Brain microvascular endothelial cell (primary cell): ENCODE results near the gene CFAP97D1.

Source experiments
- DNase-seq: peaks from one replicate; pipeline ENCODE4 v3.0.0-alpha.2; 2020
- H3K27ac ChIP-seq: fragments of 250-450 bp; sonication (Bioruptor Pico); 2 replicates; pipeline ENCODE4 v1.5.1; 2020; ENCODE audit warnings: mild to moderate bottlenecking, moderate library complexity
- H3K27me3 ChIP-seq: fragments of 250-450 bp; sonication (Bioruptor Pico); replicated peaks from 2 replicates; pipeline ENCODE4 v1.5.1; 2020; ENCODE audit warnings: mild to moderate bottlenecking
- H3K36me3 ChIP-seq: fragments of 250-450 bp; sonication (Bioruptor Pico); replicated peaks from 2 replicates; pipeline ENCODE4 v1.5.1; 2020; ENCODE audit warnings: mild to moderate bottlenecking
- H3K4me3 ChIP-seq: 2 replicates; pipeline ENCODE4 v1.5.1; 2011; ENCODE audit warnings: low read depth, mild to moderate bottlenecking, control low read depth, low read length, moderate library complexity
- in situ Hi-C: cut with HindIII; loops from 2 replicates; pipeline ENCODE4 v1.10.0; 2017; ENCODE audit warnings: low sequenced_read_pairs, low pct_ligation_motif_present
- TF ChIP-seq, protein P1 (sequence below): IDR thresholded peaks from 2 replicates; pipeline ENCODE4 v1.5.1; 2011; ENCODE audit warnings: low read depth, mild to moderate bottlenecking, moderate library complexity, low read length, control low read depth, inconsistent platforms; ENCODE audit errors: missing control alignments

Gene CFAP97D1

DNA sequence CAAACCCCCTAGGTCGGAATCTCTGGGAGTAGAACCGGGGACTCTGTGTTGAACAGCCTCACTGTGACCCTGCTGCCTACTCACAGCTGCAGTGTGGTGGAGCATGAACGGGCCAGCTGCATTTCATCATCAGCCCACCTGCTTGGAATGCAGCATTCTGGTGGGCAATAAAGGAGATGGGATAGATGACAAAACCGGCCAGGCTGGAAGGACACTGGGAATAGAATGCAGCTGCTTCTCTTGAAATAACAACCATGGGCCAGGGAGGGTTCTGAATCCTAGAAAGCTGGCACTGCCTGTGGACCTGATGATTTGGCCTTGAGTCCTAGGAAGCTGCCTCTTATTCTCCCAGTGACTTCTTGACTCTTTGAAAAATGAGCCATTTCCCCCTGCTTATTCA is 23.5 kb downstream of the CFAP97D1 start:
- in situ Hi-C loops, result no loop called here
- no peaks in the 10 kb centered on the region for H3K27me3 ChIP-seq
- no peak for DNase-seq
- peaks cover 9% of the 10 kb centered on the region for H3K36me3 ChIP-seq
- no peak overlapping the region for H3K27ac ChIP-seq
- H3K4me3 ChIP-seq, result no peak overlapping the region
- TF ChIP-seq, protein P1, sequence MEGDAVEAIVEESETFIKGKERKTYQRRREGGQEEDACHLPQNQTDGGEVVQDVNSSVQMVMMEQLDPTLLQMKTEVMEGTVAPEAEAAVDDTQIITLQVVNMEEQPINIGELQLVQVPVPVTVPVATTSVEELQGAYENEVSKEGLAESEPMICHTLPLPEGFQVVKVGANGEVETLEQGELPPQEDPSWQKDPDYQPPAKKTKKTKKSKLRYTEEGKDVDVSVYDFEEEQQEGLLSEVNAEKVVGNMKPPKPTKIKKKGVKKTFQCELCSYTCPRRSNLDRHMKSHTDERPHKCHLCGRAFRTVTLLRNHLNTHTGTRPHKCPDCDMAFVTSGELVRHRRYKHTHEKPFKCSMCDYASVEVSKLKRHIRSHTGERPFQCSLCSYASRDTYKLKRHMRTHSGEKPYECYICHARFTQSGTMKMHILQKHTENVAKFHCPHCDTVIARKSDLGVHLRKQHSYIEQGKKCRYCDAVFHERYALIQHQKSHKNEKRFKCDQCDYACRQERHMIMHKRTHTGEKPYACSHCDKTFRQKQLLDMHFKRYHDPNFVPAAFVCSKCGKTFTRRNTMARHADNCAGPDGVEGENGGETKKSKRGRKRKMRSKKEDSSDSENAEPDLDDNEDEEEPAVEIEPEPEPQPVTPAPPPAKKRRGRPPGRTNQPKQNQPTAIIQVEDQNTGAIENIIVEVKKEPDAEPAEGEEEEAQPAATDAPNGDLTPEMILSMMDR, result no peak

DNA sequence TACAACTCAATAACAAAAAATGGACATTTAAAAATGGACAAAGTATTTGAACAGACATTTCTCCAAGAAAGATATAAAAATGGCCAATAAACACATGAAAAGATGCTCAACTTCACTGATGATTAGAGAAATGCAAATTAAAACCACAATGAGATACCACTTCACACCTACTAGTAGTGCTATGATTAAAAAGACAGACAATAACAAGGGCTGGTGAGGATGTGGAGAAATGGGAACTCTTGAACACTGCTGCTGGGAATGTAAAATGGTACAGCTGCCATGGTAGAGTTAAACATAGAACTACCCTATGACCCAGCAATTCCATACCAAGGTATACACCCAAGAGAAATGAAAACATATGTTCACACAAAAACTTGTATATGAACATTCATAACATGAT is 24.9 kb downstream of the CFAP97D1 start:
- Histone ChIP-seq H3K4me3 (no peak overlapping the region), H3K27me3 (no peaks in the 10 kb centered on the region), H3K27ac (no peak overlapping the region), H3K36me3 (peaks cover 11% of the 10 kb centered on the region)
- no peak for DNase-seq
- TF ChIP-seq, protein P1, result no peak
- in situ Hi-C loops, result no loop called here

GRCh38 chr17:43808076-43808475 is 27.8 kb downstream of the CFAP97D1 start:
- Histone ChIP-seq H3K27me3 (no peaks in the 10 kb centered on the region), H3K36me3 (peaks cover 16% of the 10 kb centered on the region), H3K4me3 (no peak overlapping the region), H3K27ac (no peak overlapping the region)
- TF ChIP-seq, protein P1, result no peak
- in situ Hi-C loops, result no loop called here
- DNase-seq, result no peak

DNA sequence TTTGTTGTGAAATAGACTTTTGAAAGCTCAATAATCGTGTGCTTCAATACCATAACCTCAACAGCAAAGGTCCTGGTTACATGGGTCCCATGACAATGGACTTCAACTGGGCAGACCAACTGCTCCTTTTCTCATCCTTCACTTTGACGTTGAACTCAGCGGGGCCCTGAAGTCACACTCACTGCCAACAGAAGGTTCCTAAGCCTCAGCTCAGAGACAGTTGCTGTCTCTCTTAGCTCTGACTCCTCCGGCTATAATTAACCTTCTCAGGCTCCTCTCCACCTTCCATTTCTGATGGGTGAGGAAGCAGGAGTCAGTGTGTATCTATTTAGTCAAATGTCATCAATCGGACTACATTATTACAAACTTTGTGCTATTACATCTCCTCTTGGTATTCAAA is 28.9 kb downstream of the CFAP97D1 start:
- peaks cover 21% of the 10 kb centered on the region for H3K36me3 ChIP-seq
- in situ Hi-C loops, result no loop called here

GRCh38 chr17:43810226-43810715 is 30.0 kb downstream of the CFAP97D1 start:
- H3K27ac ChIP-seq, result no peak overlapping the region
- H3K27me3 ChIP-seq, result no peaks in the 10 kb centered on the region
- H3K4me3 ChIP-seq, result no peak overlapping the region
- H3K36me3 ChIP-seq, result peaks cover 21% of the 10 kb centered on the region
- no peak for DNase-seq
- TF ChIP-seq, protein P1, result no peak
- in situ Hi-C loops, result no loop called here

More for the DNA sequence above, 28.9 kb downstream of the CFAP97D1 start:
- no peak for DNase-seq
- TF ChIP-seq, protein P1, result no peak
- Histone ChIP-seq H3K27me3 (no peaks in the 10 kb centered on the region), H3K27ac (no peak overlapping the region), H3K4me3 (no peak overlapping the region)

GRCh38 chr17:43810823-43811222 is 30.6 kb downstream of the CFAP97D1 start:
- TF ChIP-seq, protein P1, result no peak
- H3K36me3 ChIP-seq, result peaks cover 24% of the 10 kb centered on the region
- H3K27ac ChIP-seq, result no peak overlapping the region
- in situ Hi-C loops, result no loop called here
- DNase-seq, result no peak
- no peak overlapping the region for H3K4me3 ChIP-seq
- H3K27me3 ChIP-seq, result no peaks in the 10 kb centered on the region
